ENCODE results near the gene ZNF595.

The ZNF595 gene

GRCh38 chr4:132483-132882, 79.4 kb downstream of the ZNF595 start:
- Histone ChIP-seq H3K9me3 (ENCODE audit: control insufficient read depth, insufficient read depth, low read length) (peaks cover 41% of the 10 kb centered on the region), H3K9me2 (replicated peaks; ENCODE audit: control insufficient read depth, low read length) (no peaks in the 10 kb centered on the region), H3K79me2 (ENCODE audit: control insufficient read depth, low read length) (peaks cover 72% of the 10 kb centered on the region), H3K36me3 (ENCODE audit: control insufficient read depth, low read length) (peaks cover 91% of the 10 kb centered on the region), H3K4me2 (ENCODE audit: low read length) (no peak overlapping the region), H3K27me3 (ENCODE audit: control insufficient read depth, low read length) (no peaks in the 10 kb centered on the region), H3K4me1 (ENCODE audit: control insufficient read depth, low read length) (no peaks in the 10 kb centered on the region), H3F3A (ENCODE audit: control insufficient read depth, insufficient read depth) (no peaks in the 10 kb centered on the region), H3K4me3 (ENCODE audit: low read length) (no peak overlapping the region), H3K27ac (ENCODE audit: low read depth, low read length) (no peak overlapping the region), H4K20me1 (ENCODE audit: control insufficient read depth, insufficient read depth, low read depth, low read length) (no peaks in the 10 kb centered on the region)
- TF ChIP-seq EZH2phosphoT487 (IDR thresholded peaks at IDR 0.05; ENCODE audit: borderline replicate concordance, low read length) (no peak), CTCF (IDR thresholded peaks at IDR 0.05; ENCODE audit: low read depth, low read length, poor library complexity, severe bottlenecking) (no peak)
